ENCODE data around the gene HMG20B.

Gene HMG20B

GRCh38 chr19:3538258-3538929 lies 34.4 kb upstream of the HMG20B start:
- H3K9me3 ChIP-seq = no peaks in the 10 kb centered on the region
- H3K4me1 ChIP-seq (ENCODE audit: control insufficient read depth in 1 of 2, insufficient read depth in 1 of 2, low read depth in 1 of 2, low read length in 1 of 2) = peaks cover 4 to 5% of the 10 kb centered on the region in 2 experiments
- TF ChIP-seq CTCF (IDR thresholded peaks at IDR 0.05) = no peak
- H3K36me3 ChIP-seq = peaks cover 68% of the 10 kb centered on the region
- H3K4me3 ChIP-seq (ENCODE audit: low read depth in 1 of 2, low read length in 1 of 2) = no peak overlapping the region
- H3K27me3 ChIP-seq = no peaks in the 10 kb centered on the region
- peak overlapping the region; percentile 50 for H3K27ac ChIP-seq

DNA sequence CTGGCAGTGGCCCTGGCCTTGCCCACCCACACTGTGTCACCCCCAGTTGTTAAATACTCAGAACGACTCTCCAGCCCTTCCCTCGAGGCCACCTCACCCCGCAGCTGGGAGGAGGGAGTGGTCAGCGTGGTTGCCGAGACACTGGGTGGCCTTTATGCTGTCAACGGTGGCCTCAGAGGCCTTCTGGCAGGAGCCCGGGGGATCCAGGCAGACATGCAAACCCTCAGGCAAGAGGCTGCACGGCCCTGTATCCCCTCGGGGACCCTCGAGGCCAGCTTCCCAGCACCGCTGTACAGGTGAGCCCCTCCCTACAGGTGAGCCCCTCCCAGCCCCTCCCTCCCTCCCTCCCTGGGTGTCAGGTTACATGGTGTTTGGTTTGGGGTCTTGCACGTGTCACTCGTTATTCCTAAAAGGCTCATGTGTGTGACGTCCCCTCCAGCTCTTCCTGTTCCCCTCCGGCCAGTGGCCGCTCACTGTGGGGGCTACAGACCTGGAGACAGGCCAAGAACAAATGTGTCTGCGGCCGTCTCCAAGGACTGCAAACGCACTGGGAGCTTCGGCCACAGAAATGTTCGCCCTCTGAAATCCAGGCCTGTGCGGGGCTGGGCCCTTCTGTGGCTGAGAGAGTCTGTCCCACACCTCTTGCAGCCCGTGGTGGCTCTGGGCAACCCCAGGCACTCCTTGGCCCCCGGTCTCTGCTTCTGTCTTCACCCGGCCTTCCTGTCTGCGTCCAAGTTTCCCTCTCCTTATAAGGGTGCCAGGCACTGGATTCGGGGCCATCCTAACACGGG lies 33.6 kb upstream of the HMG20B start, which contains the start of gene TEKTIP1:
TEKTIP1 (plus strand) TSS at position 210 of the 791 bp plus-strand sequence; CDS start at position 214, 4 bp downstream.
- Histone ChIP-seq H3K27me3 (no peaks in the 10 kb centered on the region), H3K36me3 (peaks cover 68% of the 10 kb centered on the region), H3K9me3 (no peaks in the 10 kb centered on the region), H3K27ac (peak within 1 kb of the TSS; percentile 50), H3K4me3 (ENCODE audit: low read depth in 1 of 2, low read length in 1 of 2) (no peak within 1 kb of the TSS), H3K4me1 (ENCODE audit: control insufficient read depth in 1 of 2, insufficient read depth in 1 of 2, low read depth in 1 of 2, low read length in 1 of 2) (peaks cover 4 to 5% of the 10 kb centered on the region in 2 experiments)
- TF ChIP-seq CTCF (IDR thresholded peaks at IDR 0.05) = no peak

GRCh38 chr19:3539756-3540118 lies 33.0 kb upstream of the HMG20B start:
- no peaks in the 10 kb centered on the region for H3K27me3 ChIP-seq
- no peaks in the 10 kb centered on the region for H3K9me3 ChIP-seq
- H3K36me3 ChIP-seq = peaks cover 68% of the 10 kb centered on the region
- no peak overlapping the region for H3K4me3 ChIP-seq (ENCODE audit: low read depth in 1 of 2, low read length in 1 of 2)
- TF ChIP-seq CTCF (IDR thresholded peaks at IDR 0.05) = no peak
- H3K4me1 ChIP-seq (ENCODE audit: control insufficient read depth in 1 of 2, insufficient read depth in 1 of 2, low read depth in 1 of 2, low read length in 1 of 2) = peaks cover 5 to 6% of the 10 kb centered on the region in 2 experiments
- no peak overlapping the region for H3K27ac ChIP-seq

DNA sequence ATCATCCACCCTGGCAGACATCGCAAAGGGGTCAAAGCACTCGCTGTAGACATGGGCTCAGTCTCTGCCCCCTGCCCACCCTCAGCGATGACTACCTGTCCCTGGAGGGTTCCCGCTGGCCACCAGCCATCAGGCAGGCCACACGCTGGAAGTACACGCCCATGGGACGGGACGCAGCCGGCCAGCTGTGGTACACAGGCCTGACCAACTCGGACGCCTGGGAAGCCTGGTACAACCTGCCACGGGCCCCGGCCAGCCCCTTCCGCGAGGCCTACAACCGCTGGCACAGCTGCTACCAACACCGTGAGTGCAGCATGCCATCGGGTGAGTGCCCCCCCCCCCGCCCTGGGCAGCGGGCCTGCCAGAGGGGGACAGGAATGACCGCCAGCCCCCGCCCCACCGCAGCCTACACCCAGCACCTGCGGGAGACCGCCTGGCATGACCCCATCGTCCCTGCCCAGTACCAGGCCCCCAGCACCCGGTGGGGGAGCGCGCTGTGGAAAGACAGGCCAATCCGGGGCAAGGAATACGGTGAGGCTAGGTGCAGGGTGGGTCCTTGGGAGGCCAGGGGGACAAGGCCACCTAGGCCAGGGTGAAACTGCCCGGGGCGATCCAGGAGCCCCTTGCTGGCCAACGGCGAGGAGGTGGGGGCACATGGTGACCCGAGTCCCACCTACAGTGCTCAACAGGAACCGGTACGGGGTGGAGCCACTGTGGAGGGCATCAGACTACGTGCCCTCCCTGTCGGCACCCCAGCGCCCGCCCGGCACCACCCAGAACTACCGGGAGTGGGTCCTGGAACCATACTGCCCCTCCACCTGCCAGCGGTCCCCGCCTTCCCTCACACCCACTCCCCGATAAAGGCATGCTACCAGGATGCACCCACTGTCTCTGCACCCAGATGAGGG lies 29.3 kb upstream of the HMG20B start:
- no peak overlapping the region for H3K27ac ChIP-seq
- H3K36me3 ChIP-seq = peaks cover 59% of the 10 kb centered on the region
- TF ChIP-seq CTCF (IDR thresholded peaks at IDR 0.05) = no peak
- no peaks in the 10 kb centered on the region for H3K9me3 ChIP-seq
- no peaks in the 10 kb centered on the region for H3K27me3 ChIP-seq
- H3K4me3 ChIP-seq (ENCODE audit: low read depth in 1 of 2, low read length in 1 of 2) = no peak overlapping the region
- H3K4me1 ChIP-seq (ENCODE audit: control insufficient read depth in 1 of 2, insufficient read depth in 1 of 2, low read depth in 1 of 2, low read length in 1 of 2) = peaks cover 17 to 24% of the 10 kb centered on the region in 2 experiments

GRCh38 chr19:3544058-3544376 lies 28.7 kb upstream of the HMG20B start:
- TF ChIP-seq CTCF (IDR thresholded peaks at IDR 0.05) = no peak
- peaks cover 52% of the 10 kb centered on the region for H3K36me3 ChIP-seq
- H3K27ac ChIP-seq = no peak overlapping the region

More at GRCh38 chr19:3544058-3544376, 28.7 kb upstream of the HMG20B start:
- Histone ChIP-seq H3K4me3 (ENCODE audit: low read depth in 1 of 2, low read length in 1 of 2) (no peak overlapping the region), H3K27me3 (no peaks in the 10 kb centered on the region), H3K4me1 (ENCODE audit: control insufficient read depth in 1 of 2, insufficient read depth in 1 of 2, low read depth in 1 of 2, low read length in 1 of 2) (peaks cover 24 to 30% of the 10 kb centered on the region in 2 experiments), H3K9me3 (no peaks in the 10 kb centered on the region)

All from neutrophil (primary cell).